Measurements from ENCODE around the gene DAO. TPM values are rescaled to one million over a fixed set of nuclear protein-coding genes. Genes with fewer than 3 reads are reported as not detected.

The DAO gene
- total RNA-seq, 4 donors from 2014 or later = 2.5 TPM; not detected in 3

Small RNA genes lying within 50 kb of the gene (small RNA-seq; reads per million reads assigned to genes)
- gene MIR619 (0 reads per million in 4 donors), gene RNU6-361P (0 reads per million in 4 donors)

Other genes starting within 250 kb of the DAO start
- 10 to 100 TPM in 1 of 4 donors, 1 to 10 TPM in 3; 3.6 to 12.4 (median 5.5) TPM for gene SELPLG, start 246.2 kb upstream of the DAO start, total RNA-seq
- 100 to 1,000 TPM; 277 to 473 (median 342) TPM for gene CORO1C, start 148.6 kb upstream of the DAO start, total RNA-seq
- 10 to 100 TPM; 16.2 to 35.0 (median 17.2) TPM for gene SSH1, start 22.5 kb upstream of the DAO start, total RNA-seq
- gene SVOP, start 141.0 kb downstream of the DAO start, total RNA-seq = under 1 TPM in 3 of 4 donors, not detected in 1; 0.07 to 0.13 (median 0.08) TPM
- 10 to 100 TPM; 10.5 to 15.4 (median 14.2) TPM for gene USP30, start 172.5 kb downstream of the DAO start, total RNA-seq
- 10 to 100 TPM; 13.5 to 21.9 (median 16.9) TPM for gene ALKBH2, start 213.4 kb downstream of the DAO start, total RNA-seq
- gene UNG, start 217.5 kb downstream of the DAO start, total RNA-seq = 10 to 100 TPM; 12.1 to 18.2 (median 17.3) TPM
- gene ACACB, start 236.5 kb downstream of the DAO start, total RNA-seq = 100 to 1,000 TPM in 3 of 4 donors, 10 to 100 TPM in 1; 49.4 to 230 (median 138) TPM